B cell (primary cell): ENCODE data around the gene PIM3. TPM values are rescaled to one million over a fixed set of nuclear protein-coding genes. Genes with fewer than 3 reads are reported as not detected.
"Not testable (repeated sequence)": the region's sequence is repeated elsewhere in the genome, so short reads cannot be mapped to it uniquely, and the experiment has no call there.

Source experiments
- ATAC-seq: fragments of 200-7000 bp; cut with Tn5 transposase; one replicate; pipeline ENCODE4 v1.10.0; 2021; ENCODE audit warnings: low read depth, mild to moderate bottlenecking, moderate number of reproducible peaks, moderate library complexity
- CTCF ChIA-PET: fragments of 350-600 bp; sonication (Branson Sonifier 250); formaldehyde crosslinking; loops from one replicate; lab custom pipeline; 2021; ENCODE audit warnings: antibody characterized with exemption, inconsistent platforms; lab: Charles Lee
- POLR2A ChIA-PET: fragments of 350-600 bp; sonication (Branson Sonifier 250); formaldehyde crosslinking; loops from one replicate; lab custom pipeline; 2021; ENCODE audit warnings: antibody characterized with exemption; lab: Charles Lee
- DNase-seq: peaks from one replicate; pipeline ENCODE4 v3.0.0; 2013
- H2AFZ ChIP-seq: 2 replicates; pipeline ENCODE4 v1.6.1; 2012; ENCODE audit warnings: mild to moderate bottlenecking, low read depth, low read length; ENCODE audit not compliant: insufficient read depth, poor library complexity, severe bottlenecking
- H3K27ac ChIP-seq, 2 donors: 1 replicate in 1 of 2; 2 replicates in 1 of 2; pipeline ENCODE4 v1.5.1; 2012 to 2013; ENCODE audit warnings: low read length in 2 of 2, mild to moderate bottlenecking in 2 of 2, moderate library complexity in 1 of 2
- H3K27me3 ChIP-seq, 4 experiments: fragments of 200-600 bp in 1 of 4; sonication (generic) in 1 of 4; replicated peaks in 1 of 4; 1 replicate in 2 of 4; 2 replicates in 2 of 4; pipeline versions ENCODE4 v1.6.1 to v1.7.0; 2013 to 2016; ENCODE audit warnings: low read length in 3 of 4, mild to moderate bottlenecking in 2 of 4, mixed read lengths in 1 of 4, moderate library complexity in 1 of 4; ENCODE audit not compliant: insufficient read depth in 4 of 4, control insufficient read depth in 3 of 4; ENCODE audit errors: control extremely low read depth in 1 of 4
- H3K36me3 ChIP-seq, 2 experiments: replicated peaks in 1 of 2; 1 replicate in 1 of 2; 2 replicates in 1 of 2; pipeline versions ENCODE4 v1.6.1 to v1.7.1; 2013; ENCODE audit warnings: low read length in 1 of 2; ENCODE audit not compliant: insufficient read depth in 2 of 2, control insufficient read depth in 1 of 2; ENCODE audit errors: control extremely low read depth in 1 of 2, extremely low read depth in 1 of 2
- H3K4me1 ChIP-seq, 2 donors: fragments of 200-600 bp in 1 of 2; sonication (generic) in 1 of 2; 1 replicate in 1 of 2; 2 replicates in 1 of 2; pipeline versions ENCODE4 v1.5.1 to v1.6.1; 2013 to 2017; ENCODE audit warnings: low read length in 2 of 2; ENCODE audit not compliant: control insufficient read depth in 2 of 2, insufficient read depth in 2 of 2
- H3K4me2 ChIP-seq: replicated peaks from 2 replicates; pipeline ENCODE3; 2012; ENCODE audit warnings: mild to moderate bottlenecking, low read depth, low read length; ENCODE audit not compliant: poor library complexity, severe bottlenecking
- H3K4me3 ChIP-seq, 5 experiments: fragments of 200-600 bp in 1 of 5; sonication (generic) in 1 of 5; 1 replicate in 3 of 5; 2 replicates in 2 of 5; pipeline versions ENCODE4 v1.5.1 to v1.7.0; 2011 to 2016; ENCODE audit warnings: low read length in 4 of 5, mild to moderate bottlenecking in 4 of 5, low read depth in 2 of 5, control low read depth in 1 of 5, moderate library complexity in 1 of 5; ENCODE audit not compliant: insufficient read depth in 1 of 5; ENCODE audit errors: control extremely low read depth in 1 of 5, extremely low read depth in 1 of 5
- H3K79me2 ChIP-seq: fragments of 200-600 bp; sonication (generic); one replicate; pipeline ENCODE4 v1.6.0; 2016; ENCODE audit warnings: low read length; ENCODE audit not compliant: control insufficient read depth, insufficient read depth
- H3K9ac ChIP-seq: fragments of 200-600 bp; sonication (generic); 2 replicates; pipeline ENCODE4 v1.6.1; 2017; ENCODE audit warnings: mild to moderate bottlenecking, low read length, moderate library complexity
- H3K9me3 ChIP-seq, 3 donors: one replicate each; pipeline versions ENCODE4 v1.6.1 to v1.7.1; 2013; ENCODE audit warnings: low read length in 2 of 3; ENCODE audit not compliant: control insufficient read depth in 2 of 3, insufficient read depth in 1 of 3; ENCODE audit errors: control extremely low read depth in 1 of 3
- H4K20me1 ChIP-seq: 2 replicates; pipeline ENCODE4 v1.6.0; 2012; ENCODE audit warnings: mild to moderate bottlenecking, low read length; ENCODE audit not compliant: insufficient read depth, control insufficient read depth, poor library complexity, severe bottlenecking
- H3K27ac Mint-ChIP-seq: one replicate; pipeline ENCODE4 v1.8.0; 2021; ENCODE audit warnings: mixed read lengths
- H3K27me3 Mint-ChIP-seq: one replicate; pipeline ENCODE4 v1.8.0; 2021; ENCODE audit warnings: mixed read lengths
- H3K4me1 Mint-ChIP-seq: one replicate; pipeline ENCODE4 v1.8.0; 2021; ENCODE audit warnings: mixed read lengths
- H3K4me3 Mint-ChIP-seq: one replicate; pipeline ENCODE4 v1.8.0; 2021; ENCODE audit warnings: mixed read lengths
- H3K9me3 Mint-ChIP-seq: one replicate; pipeline ENCODE4 v1.8.0; 2022; ENCODE audit warnings: mixed read lengths; ENCODE audit not compliant: insufficient read depth
- EZH2 ChIP-seq: IDR thresholded peaks from 2 replicates; pipeline ENCODE4 v1.6.1; 2012; ENCODE audit warnings: borderline replicate concordance, low read depth, mild to moderate bottlenecking, moderate library complexity, low read length; ENCODE audit not compliant: insufficient read depth, poor library complexity, severe bottlenecking
- WGBS: methylation state at CpG from one replicate; pipeline ENCODE4 v1.1.5; 2013; ENCODE audit warnings: missing lambda C conversion rate; ENCODE audit not compliant: insufficient coverage; 5-methylcytosine and 5-hydroxymethylcytosine counted together
- intact Hi-C: fragments of 100-400 bp; cut with micrococcal nuclease; formaldehyde crosslinking; loops from one replicate; pipeline ENCODE4 v1.10.0; 2022
- polyA plus RNA-seq: library from polyadenylated mRNA; depleted of rRNA; stranded (reverse); fragments of >200 nt; gene quantifications from 2 replicates; pipeline ENCODE4 v1.2.3, GENCODE V29; 2012
- total RNA-seq, 2 donors: library from RNA; stranded (reverse); fragments of 120-200 nt in 1 of 2; gene quantifications; 1 replicate in 1 of 2; 2 replicates in 1 of 2; pipeline versions ENCODE4 v1.2.3 to v1.2.4, GENCODE V29; 2013 to 2022
- TF ChIP-seq, protein P1 (sequence below): fragments of 200-600 bp; IDR thresholded peaks from one replicate; pipeline ENCODE4 v1.8.0; 2022; ENCODE audit warnings: antibody characterized with exemption, mild to moderate bottlenecking

Gene PIM3
- total and polyA plus RNA-seq, 2 donors (not counting 1 experiment from before 2014, with no cell fraction given), result 74.6 to 128 TPM

DNA sequence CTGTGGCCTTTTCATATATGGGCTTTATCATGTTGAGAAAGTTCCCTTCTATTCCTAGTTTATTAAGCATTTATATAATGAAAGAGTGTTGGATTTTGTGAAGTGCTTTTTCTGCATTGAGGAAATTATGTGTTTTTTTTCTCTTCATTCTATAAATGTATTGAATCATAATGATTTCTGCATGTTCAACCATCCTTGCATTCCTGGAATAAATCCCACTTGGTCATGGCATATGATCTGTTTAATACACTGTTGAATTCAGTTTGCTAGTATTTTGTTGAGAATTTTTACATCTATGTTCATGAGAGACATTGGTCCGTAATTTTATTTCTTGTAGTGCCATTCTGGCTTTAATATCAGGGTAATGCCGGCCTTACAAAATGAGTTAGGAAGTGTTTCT is 25.8 kb downstream of the PIM3 start:
- no CpG with 5 or more reads among the region's 2 CpGs for WGBS
- Histone ChIP-seq H3K9me3 (peaks cover 2 to 24% (median 13%) of the 10 kb centered on the region in 3 donors), H3K4me3 (no peak overlapping the region), H4K20me1 (no peaks in the 10 kb centered on the region), H3K9ac (no peak overlapping the region), H3K4me2 (no peak overlapping the region), H3K4me1 (peaks cover 11 to 15% of the 10 kb centered on the region in 2 donors), H2AFZ (no peak overlapping the region), H3K79me2 (no peaks in the 10 kb centered on the region), H3K36me3 (no peaks in the 10 kb centered on the region), H3K27ac (no peak overlapping the region), H3K27me3 (peaks cover 0 to 11% (median 5%) of the 10 kb centered on the region in 4 experiments)
- ATAC-seq (no peak), DNase-seq (no peak)
- no peak overlapping the region for H3K27ac Mint-ChIP-seq
- peaks cover 10% of the 10 kb centered on the region for H3K4me1 Mint-ChIP-seq
- ChIA-PET CTCF (interaction anchor here (0.6 to 0.8 kb wide), 2 partner anchors 8 to 116 kb away, joined by 3 to 4 read pairs; no protein-coding TSS in a partner anchor), POLR2A (no interaction called here)
- H3K4me3 Mint-ChIP-seq, result no peak overlapping the region
- peaks cover 11% of the 10 kb centered on the region for H3K27me3 Mint-ChIP-seq
- peaks cover 10% of the 10 kb centered on the region for H3K9me3 Mint-ChIP-seq
- no peak for TF ChIP-seq EZH2
- TF ChIP-seq, protein P1, sequence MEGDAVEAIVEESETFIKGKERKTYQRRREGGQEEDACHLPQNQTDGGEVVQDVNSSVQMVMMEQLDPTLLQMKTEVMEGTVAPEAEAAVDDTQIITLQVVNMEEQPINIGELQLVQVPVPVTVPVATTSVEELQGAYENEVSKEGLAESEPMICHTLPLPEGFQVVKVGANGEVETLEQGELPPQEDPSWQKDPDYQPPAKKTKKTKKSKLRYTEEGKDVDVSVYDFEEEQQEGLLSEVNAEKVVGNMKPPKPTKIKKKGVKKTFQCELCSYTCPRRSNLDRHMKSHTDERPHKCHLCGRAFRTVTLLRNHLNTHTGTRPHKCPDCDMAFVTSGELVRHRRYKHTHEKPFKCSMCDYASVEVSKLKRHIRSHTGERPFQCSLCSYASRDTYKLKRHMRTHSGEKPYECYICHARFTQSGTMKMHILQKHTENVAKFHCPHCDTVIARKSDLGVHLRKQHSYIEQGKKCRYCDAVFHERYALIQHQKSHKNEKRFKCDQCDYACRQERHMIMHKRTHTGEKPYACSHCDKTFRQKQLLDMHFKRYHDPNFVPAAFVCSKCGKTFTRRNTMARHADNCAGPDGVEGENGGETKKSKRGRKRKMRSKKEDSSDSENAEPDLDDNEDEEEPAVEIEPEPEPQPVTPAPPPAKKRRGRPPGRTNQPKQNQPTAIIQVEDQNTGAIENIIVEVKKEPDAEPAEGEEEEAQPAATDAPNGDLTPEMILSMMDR, result no peak
- intact Hi-C loops, result no loop called here

DNA sequence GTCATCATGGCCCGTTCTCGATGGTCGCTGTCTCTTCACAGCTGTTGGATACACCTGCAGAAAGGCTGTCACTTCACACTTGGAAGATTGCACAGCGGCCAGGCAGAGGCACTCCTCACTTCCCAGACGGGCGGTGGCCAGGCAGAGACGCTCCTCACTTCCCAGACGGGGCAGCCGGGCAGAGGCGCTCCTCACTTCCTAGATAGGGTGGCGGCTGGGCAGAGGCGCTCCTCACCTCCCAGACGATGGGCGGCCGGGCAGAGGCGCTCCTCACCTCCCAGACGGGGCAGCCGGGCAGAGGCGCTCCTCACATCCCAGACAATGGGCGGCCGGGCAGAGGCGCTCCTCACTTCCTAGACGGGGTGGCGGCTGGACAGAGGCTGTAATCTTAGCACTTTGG is 29.3 kb downstream of the PIM3 start:
- CTCF ChIA-PET, H3K27ac Mint-ChIP-seq, H3K36me3 ChIP-seq, H3K4me3 ChIP-seq, intact Hi-C loops, H3K4me2 ChIP-seq, H3K27me3 Mint-ChIP-seq, DNase-seq, H3K9ac ChIP-seq, H3K27me3 ChIP-seq, H4K20me1 ChIP-seq, H3K4me3 Mint-ChIP-seq, H2AFZ ChIP-seq, H3K79me2 ChIP-seq, ATAC-seq, H3K27ac ChIP-seq: not testable (repeated sequence)
- Mint-ChIP-seq H3K4me1 (peaks cover 12% of the 10 kb centered on the region), H3K9me3 (peaks cover 11% of the 10 kb centered on the region)
- Histone ChIP-seq H3K9me3 (peaks cover 2 to 16% (median 15%) of the 10 kb centered on the region in 3 donors), H3K4me1 (peaks cover 11 to 17% of the 10 kb centered on the region in 2 donors)
- 85% methylated on average over 17 of the region's 24 CpGs for WGBS
- POLR2A ChIA-PET, result interaction anchor here (0.7 kb wide), 1 partner anchor 60 kb away, joined by 4 read pairs; no protein-coding TSS in a partner anchor
